NCI-H1417 treated with DMSO at 0.1 percent for 48 hours (cell line): ENCODE results near the gene ATXN7L3.

ENCODE experiments used
- DNase-seq: peaks from one replicate; lab custom pipeline; 2025; lab: John Stamatoyannopoulos, UW

ATXN7L3 gene

DNA sequence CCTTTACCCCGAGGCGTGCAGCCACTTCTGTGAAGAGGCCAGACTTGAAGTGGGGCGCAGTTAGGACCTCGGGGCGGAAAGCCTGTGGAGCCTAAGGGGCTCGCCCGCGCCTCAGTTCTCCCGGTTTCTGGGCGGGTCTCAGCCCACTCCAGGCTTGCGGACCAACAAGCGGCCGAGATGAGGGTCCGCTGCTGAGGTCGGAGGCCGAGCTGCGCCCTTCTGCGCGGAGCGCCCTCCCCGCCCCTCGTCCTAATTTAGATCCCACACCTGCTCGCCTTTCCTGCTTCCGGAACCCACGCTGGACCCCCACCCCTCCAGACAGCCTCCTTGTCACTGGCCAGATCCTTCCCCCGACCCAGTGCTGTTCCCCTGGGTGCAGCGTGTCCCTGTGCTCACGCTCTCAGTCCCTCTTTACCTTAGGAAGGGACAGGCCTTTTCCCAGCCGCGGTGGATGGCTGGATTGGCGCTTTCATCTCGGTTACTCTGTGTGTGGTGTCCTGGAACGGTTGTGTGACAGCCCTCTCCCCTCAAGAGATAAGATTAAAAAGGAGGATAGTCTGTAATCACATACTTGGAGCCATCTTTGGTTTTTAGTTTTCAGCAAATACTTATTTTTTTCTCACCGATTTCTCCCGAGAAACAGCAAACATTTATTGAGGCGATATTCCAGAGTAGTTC is 933 bp upstream of the ATXN7L3 start:
- no peak for DNase-seq

DNA sequence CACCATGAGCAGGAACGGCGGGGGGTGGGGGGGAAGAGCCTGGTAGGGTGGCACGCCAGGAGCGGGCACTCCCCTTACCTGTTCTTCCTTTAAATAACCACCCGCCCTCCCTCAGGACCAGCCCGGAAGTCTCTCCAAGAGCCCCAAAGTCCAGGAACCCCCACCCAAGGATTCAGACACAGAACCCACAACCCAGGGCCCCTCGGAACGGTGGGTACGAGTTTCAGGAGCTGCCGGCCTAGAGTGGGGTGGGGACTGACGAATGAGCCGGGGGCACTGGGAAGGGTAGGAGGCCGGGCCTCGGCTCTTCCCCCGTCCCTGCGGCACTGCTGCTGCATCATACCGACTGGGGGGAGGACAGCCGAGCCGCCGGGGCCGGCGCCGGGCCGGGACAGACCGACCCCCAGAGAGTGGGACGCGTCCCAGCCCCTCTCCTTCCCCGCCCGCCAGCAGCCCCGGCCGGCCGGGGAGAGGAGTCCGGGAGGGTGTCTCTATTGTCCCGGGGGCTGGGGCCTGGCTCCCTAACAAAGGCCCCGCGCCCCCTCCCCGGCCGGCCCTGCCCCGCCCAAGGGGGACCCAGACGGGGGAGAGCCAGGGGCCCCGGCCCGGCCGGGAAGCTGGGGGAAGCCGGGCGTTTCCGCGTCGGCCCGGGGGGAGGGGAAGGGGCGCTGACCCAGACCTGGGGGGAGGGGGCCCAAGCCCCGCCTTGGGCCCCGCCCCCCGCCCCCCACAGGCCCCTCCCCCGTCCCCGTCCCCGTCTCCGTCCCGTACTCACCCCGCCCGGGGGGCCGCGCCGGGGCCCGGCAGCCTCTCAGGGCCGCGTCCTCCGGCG is 747 bp downstream of the ATXN7L3 start:
- DNase-seq = no peak

DNA sequence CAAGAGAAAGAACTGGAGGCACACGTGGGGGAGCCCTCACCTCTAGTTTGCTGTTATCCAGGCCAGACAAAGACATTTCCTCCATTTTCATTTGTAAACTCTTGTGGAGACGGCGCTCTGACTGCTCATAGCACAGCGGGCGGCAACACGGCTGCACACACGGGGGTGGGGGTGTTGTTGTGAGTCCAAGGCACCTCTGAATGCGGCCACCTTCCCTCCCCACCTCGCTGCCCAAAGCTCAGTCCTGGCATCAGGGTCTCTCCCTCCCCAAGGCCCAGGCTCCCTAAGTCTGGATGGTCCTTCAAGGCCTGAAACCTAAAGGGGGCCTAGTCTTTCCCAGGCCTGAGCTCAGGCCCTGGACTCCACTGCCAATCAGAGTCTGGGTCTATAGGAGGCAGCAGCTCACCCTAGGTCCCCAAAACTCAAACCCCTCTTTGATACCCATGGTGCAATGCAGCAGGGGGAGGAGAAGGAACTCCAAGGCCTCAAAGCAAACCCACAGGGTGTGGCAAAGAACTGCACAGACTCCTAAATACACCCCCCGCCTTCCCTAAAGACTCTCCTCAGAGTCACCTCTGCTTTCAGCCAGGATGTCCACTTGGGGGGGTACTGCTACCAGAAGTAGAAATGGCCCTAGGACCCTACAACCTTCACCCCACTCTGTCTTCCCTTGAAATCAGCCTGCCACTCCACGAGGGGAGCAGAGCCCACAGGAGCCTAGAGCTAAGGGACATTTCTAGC is 1.5 kb downstream of the ATXN7L3 start:
- DNase-seq = no peak

DNA sequence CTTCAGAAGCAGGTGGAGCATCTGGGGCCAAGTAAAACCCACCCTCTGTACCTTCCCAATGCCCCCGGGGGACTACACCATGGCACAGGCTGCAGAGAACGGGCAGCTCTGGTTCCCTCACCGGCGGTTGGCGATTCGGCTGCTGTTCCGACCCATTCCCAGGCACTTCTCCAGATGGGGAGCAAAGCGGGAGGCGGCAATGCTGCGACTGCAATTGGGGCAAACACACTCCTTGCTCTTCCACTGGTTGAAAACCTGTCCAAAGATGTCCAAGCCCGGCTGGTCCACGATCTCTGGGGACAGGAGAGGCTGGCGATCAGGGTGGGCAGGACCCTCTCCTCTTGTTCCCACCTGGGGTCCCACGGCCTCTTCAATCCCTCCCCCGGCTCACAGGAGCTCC is 2.6 kb downstream of the ATXN7L3 start:
- no peak for DNase-seq

DNA sequence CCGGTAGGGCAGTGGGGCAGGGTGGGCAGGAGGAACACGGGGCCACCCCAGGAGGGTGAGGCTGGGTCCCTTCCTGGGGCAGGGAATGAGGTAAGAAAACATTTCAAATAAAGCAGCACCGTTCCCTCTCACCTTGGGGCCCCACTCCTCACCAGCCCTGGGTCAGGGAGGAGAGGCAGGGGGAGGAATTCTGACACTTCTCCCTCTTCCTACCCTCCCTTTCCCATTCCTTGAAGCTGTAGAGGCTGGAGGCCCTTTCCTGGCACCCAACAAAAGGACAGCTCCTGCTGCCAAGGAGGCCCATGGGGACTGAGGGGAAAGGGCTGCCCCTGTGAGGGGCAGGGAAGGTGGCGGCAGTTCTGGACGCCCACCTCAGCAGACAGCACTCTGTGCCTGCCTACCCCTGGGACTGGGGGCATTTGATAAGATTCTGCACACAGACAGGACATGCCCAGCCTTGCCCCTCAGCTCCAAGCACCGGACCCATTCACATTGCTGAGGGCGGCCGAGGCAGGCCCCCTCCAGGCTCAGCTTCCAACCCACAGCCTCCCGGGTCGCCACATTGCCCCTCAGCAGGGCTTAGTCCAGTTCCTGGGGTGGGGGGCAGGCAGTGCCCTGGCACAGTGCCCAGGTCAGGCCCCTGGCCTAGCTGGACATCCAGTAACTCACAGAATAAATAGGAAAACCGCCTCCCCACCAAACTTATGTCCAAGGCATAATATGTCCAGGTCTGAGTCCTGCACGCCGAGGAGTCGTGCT is 6.2 kb downstream of the ATXN7L3 start:
- DNase-seq = no peak

DNA sequence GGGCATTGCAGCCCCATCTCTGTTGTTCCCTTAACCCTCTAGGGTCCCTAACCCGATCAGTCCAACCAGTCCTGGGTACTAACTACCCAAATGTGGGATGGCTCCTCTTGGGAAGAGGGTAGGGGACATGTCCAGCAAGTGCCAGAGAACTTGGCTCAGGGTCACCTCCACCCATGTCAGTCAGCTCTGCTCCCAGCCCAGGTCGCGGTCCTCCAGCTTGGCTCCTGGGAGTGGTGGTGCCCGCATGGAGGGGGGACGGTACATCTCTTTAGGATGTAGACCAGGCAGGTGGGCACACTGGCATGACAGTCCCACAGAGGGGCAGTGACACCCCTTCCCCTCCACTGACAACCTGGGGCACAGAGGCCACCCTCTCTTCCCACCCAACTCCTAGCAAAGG is 6.9 kb downstream of the ATXN7L3 start:
- DNase-seq = no peak

DNA sequence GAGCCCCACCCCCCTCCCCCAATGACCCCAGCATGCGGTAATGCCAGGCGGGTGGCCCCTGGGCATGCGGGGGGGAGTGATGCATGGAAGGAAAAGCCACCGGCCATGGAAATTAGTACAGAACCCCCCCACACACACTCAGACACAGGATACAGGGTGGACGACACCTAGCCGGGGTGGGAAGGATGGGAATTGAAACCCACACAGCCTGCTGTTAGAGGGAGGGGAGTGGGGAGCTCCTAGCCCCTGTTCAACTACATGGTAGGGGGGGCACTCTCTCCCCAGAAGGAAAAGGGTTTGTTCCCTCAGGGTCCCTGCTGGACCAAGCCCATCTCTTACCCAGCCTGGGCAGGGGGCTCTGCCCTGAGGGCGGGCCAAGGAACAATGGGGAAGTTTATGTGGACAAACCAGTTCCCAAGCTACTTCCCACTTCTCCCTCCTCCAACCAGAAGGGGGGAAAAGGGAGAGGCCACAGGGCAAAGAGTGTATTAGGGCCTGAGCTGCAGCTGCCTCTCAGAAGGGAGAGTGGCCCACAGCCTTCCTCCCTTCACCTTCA is 7.7 kb downstream of the ATXN7L3 start:
- no peak for DNase-seq

DNA sequence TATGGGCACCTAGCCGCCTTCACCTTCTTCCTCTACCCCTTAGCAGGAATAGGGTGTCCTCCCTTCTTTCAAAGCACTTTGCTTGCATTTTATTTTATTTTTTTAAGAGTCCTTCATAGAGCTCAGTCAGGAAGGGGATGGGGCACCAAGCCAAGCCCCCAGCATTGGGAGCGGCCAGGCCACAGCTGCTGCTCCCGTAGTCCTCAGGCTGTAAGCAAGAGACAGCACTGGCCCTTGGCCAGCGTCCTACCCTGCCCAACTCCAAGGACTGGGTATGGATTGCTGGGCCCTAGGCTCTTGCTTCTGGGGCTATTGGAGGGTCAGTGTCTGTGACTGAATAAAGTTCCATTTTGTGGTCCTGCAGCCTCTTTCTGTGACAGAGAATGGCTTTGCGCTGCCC is 8.3 kb downstream of the ATXN7L3 start:
- DNase-seq = no peak

DNA sequence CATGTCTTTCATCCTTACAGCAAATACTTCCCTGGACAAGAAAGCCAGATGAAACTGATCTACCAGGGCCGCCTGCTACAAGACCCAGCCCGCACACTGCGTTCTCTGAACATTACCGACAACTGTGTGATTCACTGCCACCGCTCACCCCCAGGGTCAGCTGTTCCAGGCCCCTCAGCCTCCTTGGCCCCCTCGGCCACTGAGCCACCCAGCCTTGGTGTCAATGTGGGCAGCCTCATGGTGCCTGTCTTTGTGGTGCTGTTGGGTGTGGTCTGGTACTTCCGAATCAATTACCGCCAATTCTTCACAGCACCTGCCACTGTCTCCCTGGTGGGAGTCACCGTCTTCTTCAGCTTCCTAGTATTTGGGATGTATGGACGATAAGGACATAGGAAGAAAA is 9.2 kb downstream of the ATXN7L3 start:
- no peak for DNase-seq

DNA sequence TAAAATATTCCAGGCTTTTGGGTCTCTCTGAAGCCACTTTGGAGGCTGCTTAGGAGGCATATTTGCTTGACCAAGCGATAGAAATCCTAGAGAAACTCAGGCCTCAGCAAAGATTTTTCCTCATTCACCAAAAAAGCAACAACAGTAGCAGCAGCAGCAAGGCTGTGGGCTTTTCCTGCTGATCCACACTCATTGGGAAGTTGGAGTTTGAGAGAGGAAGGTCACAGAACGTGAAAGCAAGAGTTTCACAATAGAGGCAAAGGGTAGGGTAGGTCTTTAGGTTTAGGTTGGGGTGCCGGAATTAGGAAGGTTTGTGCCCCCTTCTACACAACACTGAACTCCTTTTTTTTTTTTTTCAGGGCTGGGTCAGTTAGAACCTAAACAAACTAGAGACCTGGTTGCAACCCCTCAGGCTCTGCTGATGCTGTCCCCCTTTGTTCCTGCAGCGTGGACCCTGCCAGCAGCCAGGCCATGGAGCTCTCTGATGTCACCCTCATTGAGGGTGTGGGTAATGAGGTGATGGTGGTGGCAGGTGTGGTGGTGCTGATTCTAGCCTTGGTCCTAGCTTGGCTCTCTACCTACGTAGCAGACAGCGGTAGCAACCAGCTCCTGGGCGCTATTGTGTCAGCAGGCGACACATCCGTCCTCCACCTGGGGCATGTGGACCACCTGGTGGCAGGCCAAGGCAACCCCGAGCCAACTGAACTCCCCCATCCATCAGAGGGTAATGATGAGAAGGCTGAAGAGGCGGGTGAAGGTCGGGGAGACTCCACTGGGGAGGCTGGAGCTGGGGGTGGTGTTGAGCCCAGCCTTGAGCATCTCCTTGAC is 10.9 kb downstream of the ATXN7L3 start:
- no peak for DNase-seq

DNA sequence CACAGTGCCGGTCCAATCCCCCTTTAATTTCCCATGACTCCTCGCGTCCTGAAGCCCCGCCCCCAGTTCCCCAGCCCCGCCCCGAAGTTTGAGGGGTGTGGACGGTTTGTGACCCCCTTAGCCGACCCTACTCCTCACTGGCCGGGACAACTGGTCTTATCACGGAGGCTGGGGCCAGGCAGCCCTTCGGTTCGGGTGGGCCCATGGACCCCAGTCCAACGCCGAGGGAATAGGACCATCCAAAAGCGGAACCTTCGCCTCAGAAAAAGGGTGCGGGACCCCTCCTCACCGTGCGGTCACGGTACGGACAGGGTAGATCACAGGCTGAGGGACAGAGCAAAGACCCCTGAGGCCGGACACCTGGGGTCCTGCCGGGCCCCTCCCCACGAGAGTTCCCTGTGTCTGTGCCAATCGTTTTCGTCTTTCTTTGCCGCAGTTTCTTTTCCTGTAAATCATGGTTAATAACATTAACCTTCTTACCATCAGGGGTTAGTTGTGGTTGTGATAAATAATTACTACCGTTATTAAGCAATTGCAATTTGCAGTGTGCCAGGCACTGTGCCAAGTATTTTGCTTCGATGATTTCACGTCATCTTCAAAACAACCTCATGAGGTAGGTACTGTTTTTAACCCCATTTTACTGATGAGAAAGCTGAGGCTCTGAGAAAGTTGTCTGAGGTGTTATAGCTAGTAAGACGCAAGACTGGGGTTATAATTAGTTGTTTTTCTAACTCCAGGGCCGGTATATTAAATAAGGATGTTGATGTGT is 12.4 kb downstream of the ATXN7L3 start:
- DNase-seq = no peak

DNA sequence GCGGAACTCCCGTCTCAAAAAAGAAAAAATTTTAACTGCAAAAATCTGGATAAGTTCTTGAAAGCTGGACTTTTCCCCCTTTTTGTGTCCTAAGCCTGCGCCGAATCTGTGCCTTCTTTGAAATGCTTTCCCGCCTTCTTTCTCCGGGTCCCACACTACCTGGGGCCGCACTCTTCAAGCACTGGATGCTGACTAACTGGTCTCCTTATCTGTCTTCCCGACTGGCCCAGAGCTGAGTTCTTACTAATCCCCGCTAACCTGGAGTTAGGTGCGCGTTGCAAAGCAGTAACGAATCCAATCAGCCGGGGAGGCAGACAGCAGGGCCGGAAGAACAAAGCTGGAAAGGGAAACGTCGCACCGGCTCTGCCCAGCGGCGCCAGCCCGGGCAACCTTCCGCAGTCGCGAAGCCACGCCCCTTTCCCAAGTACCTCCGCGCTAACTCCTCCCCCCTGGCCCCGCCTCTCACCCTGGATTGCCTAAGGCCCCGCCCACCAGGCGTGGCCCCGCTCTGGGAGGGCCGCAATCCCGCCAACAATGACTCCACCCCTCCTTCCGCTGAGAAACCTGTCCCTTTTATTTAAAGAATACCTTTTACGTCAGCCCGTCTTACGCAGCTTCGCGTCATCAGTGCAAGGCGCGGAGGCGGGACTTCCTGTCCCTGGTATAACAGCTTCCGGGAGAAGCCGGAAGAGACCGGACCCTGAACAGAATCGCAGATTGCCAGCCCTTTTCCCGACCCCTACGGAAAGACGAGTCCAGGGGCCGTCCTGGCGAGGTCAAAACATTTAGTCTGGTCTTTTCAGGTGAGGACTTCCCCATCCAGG is 13.2 kb downstream of the ATXN7L3 start, which contains the start of gene TMUB2:
TMUB2 (plus strand) TSS at position 666 of the 824 bp plus-strand sequence. CDS start 737 bp downstream, outside the sequence.
- peak; percentile 98 for DNase-seq

DNA sequence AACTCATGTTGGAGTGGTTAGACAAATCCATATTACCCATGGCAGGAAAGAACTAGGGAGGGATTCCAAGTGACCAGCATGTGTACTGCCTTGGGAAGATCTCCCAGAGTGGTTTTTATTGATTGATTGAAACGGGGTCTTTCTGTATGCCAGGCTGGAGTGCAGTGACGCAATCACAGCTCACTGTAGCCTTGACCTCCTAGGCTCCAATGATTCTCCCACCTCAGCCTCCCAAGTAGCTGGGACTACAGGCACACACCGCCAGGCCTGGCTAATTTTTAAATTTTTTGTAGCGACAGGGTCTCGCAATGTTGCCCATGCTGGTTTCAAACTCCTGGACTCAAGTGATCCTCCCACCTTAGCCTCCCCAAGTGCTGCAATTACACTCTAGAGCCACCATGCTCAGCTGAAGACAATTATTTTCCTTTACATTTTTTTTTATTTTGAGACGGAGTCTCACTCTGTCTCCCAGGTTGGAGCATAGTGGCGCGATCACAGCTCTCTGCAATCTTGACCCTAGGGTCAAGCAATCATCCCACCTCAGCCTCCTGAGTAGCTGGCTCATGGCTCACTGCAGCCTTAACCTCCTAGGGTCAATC is 15.4 kb downstream of the ATXN7L3 start:
- no peak for DNase-seq

DNA sequence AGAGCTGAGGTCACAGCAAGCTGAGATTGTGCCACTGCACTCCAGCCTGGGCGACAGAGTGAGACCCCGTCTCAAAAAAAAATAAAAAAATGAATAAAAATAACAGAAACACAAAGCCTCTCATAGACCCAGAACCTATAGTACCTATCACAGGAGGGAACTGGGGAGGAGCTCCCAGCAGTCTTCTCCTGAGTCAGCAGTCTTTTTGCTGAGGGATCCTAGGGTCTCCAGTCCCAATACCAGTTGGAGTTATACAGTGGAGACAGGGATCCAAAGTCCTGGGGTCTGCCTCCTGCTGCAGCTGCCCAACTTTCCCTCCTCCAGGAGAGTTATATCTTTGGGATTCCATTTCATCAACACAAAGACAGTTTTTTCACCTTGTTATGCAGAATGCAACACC is 16.7 kb downstream of the ATXN7L3 start:
- no peak for DNase-seq

DNA sequence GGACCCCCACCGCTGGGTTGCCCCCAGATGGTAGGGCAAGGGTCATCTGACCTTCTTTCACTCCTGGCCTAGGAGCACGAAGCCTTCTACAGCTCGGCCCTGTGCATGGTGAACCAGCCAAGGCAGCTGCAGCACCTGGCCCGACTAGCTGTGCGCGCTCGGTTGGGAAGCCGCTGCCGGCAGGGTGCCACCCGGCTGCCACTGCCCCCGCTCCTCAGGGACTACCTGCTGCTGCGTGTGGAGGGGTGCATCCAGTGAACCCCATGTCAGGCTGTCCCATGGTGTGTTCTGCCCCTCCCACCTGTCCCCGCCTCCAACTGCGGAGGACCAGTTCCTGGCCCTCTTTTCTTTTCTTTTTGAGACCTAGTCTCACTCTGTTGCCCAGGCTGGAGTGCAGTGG is 21.6 kb downstream of the ATXN7L3 start:
- no peak for DNase-seq

DNA sequence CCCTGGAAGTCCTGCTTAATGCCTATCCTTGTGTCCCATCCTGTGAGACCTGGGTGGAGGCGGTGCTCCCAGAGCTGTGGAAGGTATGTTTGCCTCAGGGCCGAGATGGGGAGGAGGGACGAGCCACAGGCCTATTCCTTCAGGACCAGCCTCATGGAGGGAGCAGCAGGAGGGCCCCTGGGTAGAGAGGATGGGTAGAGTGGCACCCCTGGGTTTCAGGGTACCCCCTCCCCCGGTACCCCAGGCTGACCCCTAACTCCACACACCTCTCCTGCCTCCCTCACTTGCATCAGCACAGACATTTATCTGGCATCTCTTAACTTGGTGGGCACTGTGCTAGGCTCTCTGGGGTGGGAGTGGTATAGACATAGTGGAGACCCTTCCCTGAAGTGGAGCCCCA is 22.0 kb downstream of the ATXN7L3 start:
- DNase-seq = no peak

DNA sequence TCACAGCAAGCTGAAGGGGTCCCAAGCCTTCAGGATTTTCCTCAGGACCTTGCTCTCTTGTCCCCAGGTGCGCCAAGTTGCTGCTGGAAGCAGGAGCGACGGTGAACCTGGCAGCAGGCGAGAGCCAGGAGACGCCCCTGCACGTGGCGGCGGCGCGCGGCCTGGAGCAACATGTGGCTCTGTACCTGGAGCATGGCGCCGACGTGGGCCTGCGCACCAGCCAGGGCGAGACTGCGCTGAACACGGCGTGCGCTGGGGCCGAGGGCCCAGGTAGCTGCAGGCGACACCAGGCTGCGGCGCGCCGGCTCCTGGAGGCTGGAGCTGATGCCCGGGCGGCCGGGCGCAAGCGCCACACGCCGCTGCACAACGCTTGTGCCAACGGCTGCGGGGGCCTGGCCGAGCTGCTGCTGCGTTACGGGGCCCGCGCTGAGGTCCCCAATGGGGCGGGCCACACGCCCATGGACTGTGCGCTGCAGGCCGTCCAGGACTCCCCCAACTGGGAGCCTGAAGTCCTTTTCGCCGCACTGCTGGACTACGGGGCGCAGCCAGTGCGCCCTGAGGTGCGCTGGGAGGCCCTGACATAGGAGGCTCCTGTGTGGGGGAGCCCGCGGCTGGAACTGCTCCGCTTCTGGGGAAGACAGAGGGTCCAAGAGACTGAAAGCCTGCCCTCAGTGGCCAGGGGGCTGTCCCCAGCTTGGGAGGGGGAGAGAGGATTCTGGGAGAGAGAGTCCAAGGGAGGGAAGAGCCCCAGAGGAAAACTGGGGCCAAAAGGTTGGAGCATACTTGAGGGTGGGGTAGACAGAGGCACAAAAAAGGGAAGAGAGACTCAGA is 22.8 kb downstream of the ATXN7L3 start:
- no peak for DNase-seq

DNA sequence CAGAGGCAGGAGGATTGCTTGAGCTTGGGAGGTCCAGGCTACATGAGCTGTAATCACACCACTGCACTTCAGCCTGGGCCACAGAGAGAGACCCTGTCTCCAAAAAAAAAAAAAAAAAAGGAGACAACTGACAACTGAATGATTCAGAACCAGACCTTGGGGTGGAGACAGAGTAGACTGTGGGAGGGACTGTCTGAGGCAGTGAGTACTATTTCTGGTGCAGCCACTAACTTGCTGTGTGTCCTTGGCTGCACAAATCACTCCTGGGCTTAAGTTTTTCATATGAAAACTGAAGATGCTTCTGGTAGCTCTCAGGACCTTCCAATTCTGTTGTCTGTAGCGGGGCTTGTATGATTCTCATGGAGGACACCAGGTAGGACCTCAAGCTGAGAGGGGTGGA is 23.4 kb downstream of the ATXN7L3 start:
- DNase-seq = no peak
